Gastroesophageal sphincter (tissue), 4 donors: ENCODE data around the gene TAB3. TPM values are rescaled to one million over a fixed set of nuclear protein-coding genes. Genes with fewer than 3 reads are reported as not detected.

Experiments used
- ATAC-seq: fragments of 150-250 bp; one replicate; pipeline ENCODE4 v1.9.1; 2016; ENCODE audit warnings: mild to moderate bottlenecking, moderate library complexity
- H3K27ac ChIP-seq, 4 donors: fragments of 200-600 bp; sonication (generic) in 3 of 4; 1 replicate in 3 of 4; 2 replicates in 1 of 4; pipeline ENCODE4 v1.5.1; 2016 to 2019
- H3K27me3 ChIP-seq: fragments of 200-600 bp; sonication (generic); one replicate; pipeline ENCODE4 v1.5.1; 2019
- H3K36me3 ChIP-seq, 2 donors: fragments of 200-600 bp; sonication (generic); one replicate each; pipeline ENCODE4 v1.5.1; 2019; ENCODE audit warnings: control low read depth in 1 of 2
- H3K4me1 ChIP-seq, 3 donors: fragments of 200-600 bp; sonication (generic); 1 replicate in 2 of 3; 2 replicates in 1 of 3; pipeline ENCODE4 v1.5.1; 2016 to 2019; ENCODE audit warnings: control low read depth in 2 of 3
- H3K4me3 ChIP-seq, 2 donors: fragments of 200-600 bp; sonication (generic); one replicate each; pipeline ENCODE4 v1.5.1; 2019; ENCODE audit warnings: mild to moderate bottlenecking in 1 of 2, moderate library complexity in 1 of 2
- H3K9me3 ChIP-seq, 3 donors: fragments of 200-600 bp; sonication (generic); one replicate each; pipeline ENCODE4 v1.5.1; 2017 to 2019; ENCODE audit warnings: control low read depth in 2 of 3
- EP300 ChIP-seq: sonication (generic); formaldehyde crosslinking; IDR thresholded peaks from one replicate; pipeline ENCODE4 v1.6.1; 2017; ENCODE audit warnings: antibody characterized with exemption, mild to moderate bottlenecking
- POLR2A ChIP-seq, 2 donors: fragments of 450-650 bp; IDR thresholded peaks; one replicate each; pipeline ENCODE4 v1.6.1; 2017; ENCODE audit warnings: antibody characterized with exemption in 2 of 2, mild to moderate bottlenecking in 2 of 2, moderate library complexity in 1 of 2
- POLR2AphosphoS5 ChIP-seq: sonication (generic); formaldehyde crosslinking; IDR thresholded peaks from one replicate; pipeline ENCODE4 v1.6.1; 2017; ENCODE audit warnings: antibody characterized with exemption
- WGBS, 2 donors: methylation state at CpG; one replicate each; pipeline ENCODE4 v1.1.5; 2018; ENCODE audit warnings: low coverage in 1 of 2; 5-methylcytosine and 5-hydroxymethylcytosine counted together
- total RNA-seq, 4 donors: library from RNA; depleted of rRNA; stranded (reverse); fragments of >200 nt; gene quantifications; one replicate each; pipeline ENCODE4 v1.1.0, GENCODE V29; 2016
- TF ChIP-seq, protein P1 (sequence below), 4 experiments: fragments of 200-600 bp in 2 of 4; fragments of 450-650 bp in 2 of 4; sonication (generic) in 1 of 4; IDR thresholded peaks; one replicate each; pipeline ENCODE4 v1.5.1; 2017 to 2019; ENCODE audit warnings: antibody characterized with exemption in 4 of 4, mild to moderate bottlenecking in 2 of 4, moderate library complexity in 2 of 4

TAB3 gene
- total RNA-seq, 4 donors from 2014 or later = 16.8 to 26.0 (median 18.7) TPM

DNA sequence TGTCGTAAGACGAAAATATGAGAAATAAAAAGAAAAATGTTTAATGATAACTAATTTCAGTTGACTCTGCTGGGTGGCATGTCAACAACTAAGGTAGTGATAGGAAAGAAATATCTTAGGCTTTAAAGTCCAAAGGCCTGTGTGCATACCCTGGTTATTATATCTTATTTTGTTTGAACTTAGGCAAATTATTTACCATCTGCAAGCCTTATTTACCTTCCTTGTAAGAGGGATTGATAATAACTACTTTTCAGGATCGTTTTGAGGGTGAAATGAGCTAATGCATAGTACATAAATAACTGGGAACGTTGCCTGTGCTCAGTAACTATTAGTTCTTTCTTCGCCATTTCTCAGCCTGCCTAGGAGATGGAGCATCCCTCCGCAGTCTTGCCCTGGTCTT, 41.6 kb upstream of the TAB3 start:
- Histone ChIP-seq H3K4me1 (no peaks in the 10 kb centered on the region), H3K9me3 (no peaks in the 10 kb centered on the region), H3K27ac (no peak overlapping the region), H3K4me3 (no peak overlapping the region), H3K27me3 (no peaks in the 10 kb centered on the region), H3K36me3 (no peaks in the 10 kb centered on the region)
- no peak for ATAC-seq
- 75 to 84% methylated on average over 4 to 6 of the region's 6 CpGs for WGBS, 2 donors
- TF ChIP-seq EP300 (no peak), POLR2A (IDR thresholded peaks at IDR 0.05) (no peak), POLR2AphosphoS5 (no peak)
- TF ChIP-seq, protein P1, sequence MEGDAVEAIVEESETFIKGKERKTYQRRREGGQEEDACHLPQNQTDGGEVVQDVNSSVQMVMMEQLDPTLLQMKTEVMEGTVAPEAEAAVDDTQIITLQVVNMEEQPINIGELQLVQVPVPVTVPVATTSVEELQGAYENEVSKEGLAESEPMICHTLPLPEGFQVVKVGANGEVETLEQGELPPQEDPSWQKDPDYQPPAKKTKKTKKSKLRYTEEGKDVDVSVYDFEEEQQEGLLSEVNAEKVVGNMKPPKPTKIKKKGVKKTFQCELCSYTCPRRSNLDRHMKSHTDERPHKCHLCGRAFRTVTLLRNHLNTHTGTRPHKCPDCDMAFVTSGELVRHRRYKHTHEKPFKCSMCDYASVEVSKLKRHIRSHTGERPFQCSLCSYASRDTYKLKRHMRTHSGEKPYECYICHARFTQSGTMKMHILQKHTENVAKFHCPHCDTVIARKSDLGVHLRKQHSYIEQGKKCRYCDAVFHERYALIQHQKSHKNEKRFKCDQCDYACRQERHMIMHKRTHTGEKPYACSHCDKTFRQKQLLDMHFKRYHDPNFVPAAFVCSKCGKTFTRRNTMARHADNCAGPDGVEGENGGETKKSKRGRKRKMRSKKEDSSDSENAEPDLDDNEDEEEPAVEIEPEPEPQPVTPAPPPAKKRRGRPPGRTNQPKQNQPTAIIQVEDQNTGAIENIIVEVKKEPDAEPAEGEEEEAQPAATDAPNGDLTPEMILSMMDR (IDR thresholded peaks at IDR 0.05) = no peak

DNA sequence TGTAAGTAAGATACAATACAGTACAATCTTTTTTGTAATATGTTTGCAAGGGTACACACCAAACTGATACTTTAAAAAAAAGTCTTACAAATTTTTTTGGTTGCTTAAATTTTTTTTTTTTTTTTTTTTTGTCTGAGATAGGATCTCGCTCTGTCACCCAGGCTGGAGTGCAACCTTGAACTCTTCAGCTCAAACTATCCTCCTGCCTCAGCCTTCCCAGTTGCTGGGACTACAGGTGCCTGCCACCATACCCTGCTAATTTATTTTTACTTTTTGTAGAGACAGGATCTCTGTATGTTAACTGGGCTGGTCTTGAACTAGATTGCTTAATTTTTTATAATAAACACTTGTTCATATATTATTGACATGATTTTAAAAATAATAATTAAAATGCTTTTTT, 41.1 kb upstream of the TAB3 start:
- Histone ChIP-seq H3K27ac (no peak overlapping the region), H3K9me3 (no peaks in the 10 kb centered on the region), H3K4me1 (no peaks in the 10 kb centered on the region), H3K27me3 (no peaks in the 10 kb centered on the region), H3K36me3 (no peaks in the 10 kb centered on the region), H3K4me3 (no peak overlapping the region)
- ATAC-seq = no peak
- TF ChIP-seq, protein P1 (IDR thresholded peaks at IDR 0.05) = no peak
- TF ChIP-seq EP300 = no peak
- TF ChIP-seq POLR2A (IDR thresholded peaks at IDR 0.05) = no peak
- no peak for TF ChIP-seq POLR2AphosphoS5
- 56% methylated on average over 1 of the region's 1 CpG; no CpG with 5 or more reads in 1 of the 2 donors for WGBS, 2 donors

DNA sequence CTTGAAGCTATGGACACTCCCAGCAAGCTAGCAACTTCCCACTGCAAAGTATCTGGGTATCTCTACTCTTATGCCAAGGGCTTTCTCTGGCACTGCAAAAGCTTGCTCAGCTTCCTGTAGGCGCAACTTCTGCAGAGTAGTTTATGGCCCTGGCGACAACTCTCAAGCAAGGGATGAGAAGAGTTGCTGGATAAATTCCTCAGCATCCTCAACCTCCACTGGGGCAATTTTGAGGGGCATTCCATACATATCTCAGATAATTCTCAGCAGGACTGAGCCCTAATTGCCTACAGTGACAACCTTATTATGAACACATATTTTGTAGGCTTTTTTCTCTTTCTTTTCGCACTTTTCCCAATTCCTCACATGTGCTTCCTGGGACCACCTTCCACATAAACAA, 31.2 kb upstream of the TAB3 start:
- TF ChIP-seq, protein P1 (IDR thresholded peaks at IDR 0.05) = no peak
- TF ChIP-seq POLR2A (IDR thresholded peaks at IDR 0.05) = no peak
- no peak for TF ChIP-seq EP300
- no peak for TF ChIP-seq POLR2AphosphoS5
- 86 to 100% methylated on average over 1 of the region's 3 CpGs for WGBS, 2 donors

DNA sequence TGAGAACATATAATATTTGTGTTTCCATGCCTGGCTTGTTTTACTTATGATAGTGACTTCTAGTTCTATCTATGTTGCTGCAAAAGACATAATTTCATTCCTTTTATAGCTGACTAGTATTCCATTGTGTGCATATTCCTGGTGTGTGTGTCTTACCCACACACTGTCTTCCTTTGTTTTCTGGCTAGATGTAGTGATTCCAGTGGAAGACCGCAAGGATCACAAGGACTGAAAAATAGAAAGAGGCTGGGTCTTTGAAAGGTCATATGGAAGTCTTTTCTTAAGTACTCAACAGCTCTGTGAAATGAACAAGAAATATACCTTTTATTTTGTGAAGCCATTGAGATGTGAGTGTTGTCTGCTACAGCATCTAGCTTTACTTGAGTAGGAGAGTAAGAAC, 29.4 kb upstream of the TAB3 start:
- no peak for ATAC-seq
- Histone ChIP-seq H3K4me1 (no peaks in the 10 kb centered on the region), H3K4me3 (no peak overlapping the region), H3K27me3 (no peaks in the 10 kb centered on the region), H3K27ac (no peak overlapping the region), H3K36me3 (no peaks in the 10 kb centered on the region), H3K9me3 (no peaks in the 10 kb centered on the region)
- TF ChIP-seq, protein P1 (IDR thresholded peaks at IDR 0.05) = no peak
- no peak for TF ChIP-seq EP300
- TF ChIP-seq POLR2AphosphoS5 = no peak
- TF ChIP-seq POLR2A (IDR thresholded peaks at IDR 0.05) = no peak
- WGBS, 2 donors = 77% methylated on average over 1 of the region's 1 CpG; no CpG with 5 or more reads in 1 of the 2 donors

More for the DNA sequence above, 31.2 kb upstream of the TAB3 start:
- Histone ChIP-seq H3K9me3 (no peaks in the 10 kb centered on the region), H3K4me1 (no peaks in the 10 kb centered on the region), H3K27ac (no peak overlapping the region), H3K36me3 (no peaks in the 10 kb centered on the region), H3K4me3 (no peak overlapping the region), H3K27me3 (no peaks in the 10 kb centered on the region)
- no peak for ATAC-seq

DNA sequence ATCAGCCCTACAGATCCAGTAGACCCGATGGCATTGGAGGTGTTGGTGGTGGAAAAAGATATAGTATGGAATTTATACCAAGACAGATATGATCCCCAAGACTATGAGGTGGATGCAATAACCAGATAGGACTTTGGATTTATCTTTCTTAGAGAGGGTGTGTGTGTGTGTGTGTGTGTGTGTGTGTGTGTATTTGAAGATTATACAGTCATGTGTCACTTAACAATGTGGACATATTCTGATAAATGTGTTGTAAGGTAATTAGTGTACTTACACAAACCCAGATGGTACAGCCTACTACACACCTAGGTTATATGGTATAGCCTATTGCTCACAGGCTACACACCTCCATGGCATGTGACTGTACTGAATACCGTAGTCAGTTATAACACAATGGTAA, 24.4 kb upstream of the TAB3 start:
- Histone ChIP-seq H3K4me3 (no peak overlapping the region), H3K36me3 (no peaks in the 10 kb centered on the region), H3K27ac (no peak overlapping the region), H3K9me3 (no peaks in the 10 kb centered on the region), H3K4me1 (no peaks in the 10 kb centered on the region), H3K27me3 (no peaks in the 10 kb centered on the region)
- no peak for ATAC-seq
- 80% methylated on average over 2 of the region's 2 CpGs; no CpG with 5 or more reads in 1 of the 2 donors for WGBS, 2 donors
- no peak for TF ChIP-seq POLR2A (IDR thresholded peaks at IDR 0.05)
- TF ChIP-seq, protein P1 (IDR thresholded peaks at IDR 0.05) = no peak
